Mucosa of rectum (tissue), 2 donors: ENCODE measurements around the gene TMEFF1.

ENCODE experiments used
- H3K27ac ChIP-seq, 2 donors: one replicate each; pipeline ENCODE4 v1.7.0; 2013; ENCODE audit warnings: inconsistent platforms in 2 of 2, low read depth in 2 of 2, low read length in 2 of 2
- H3K27me3 ChIP-seq, 2 donors: one replicate each; pipeline ENCODE4 v1.7.0; 2013; ENCODE audit warnings: low read length in 2 of 2; ENCODE audit not compliant: control insufficient read depth in 2 of 2, insufficient read depth in 2 of 2
- H3K36me3 ChIP-seq, 2 donors: one replicate each; pipeline ENCODE4 v1.7.0; 2013; ENCODE audit warnings: low read length in 2 of 2; ENCODE audit not compliant: control insufficient read depth in 2 of 2, insufficient read depth in 2 of 2
- H3K4me1 ChIP-seq, 2 donors: one replicate each; pipeline ENCODE4 v1.7.0; 2013; ENCODE audit warnings: low read length in 2 of 2, mild to moderate bottlenecking in 1 of 2; ENCODE audit not compliant: control insufficient read depth in 2 of 2, insufficient read depth in 2 of 2
- H3K4me3 ChIP-seq, 2 donors: one replicate each; pipeline ENCODE4 v1.7.0; 2013; ENCODE audit warnings: low read length in 2 of 2
- H3K9ac ChIP-seq, 2 donors: one replicate each; pipeline ENCODE4 v1.7.0; 2013; ENCODE audit warnings: low read length in 2 of 2, low read depth in 1 of 2, mild to moderate bottlenecking in 1 of 2
- H3K9me3 ChIP-seq, 2 donors: one replicate each; pipeline ENCODE4 v1.7.0; 2013; ENCODE audit warnings: low read length in 2 of 2; ENCODE audit not compliant: control insufficient read depth in 2 of 2
- donor health status: healthy.
- donor health status: Normal muscosa, but diverticular disease.

Gene TMEFF1

GRCh38 chr9:100447041-100447440, 25.9 kb upstream of the TMEFF1 start:
- no peak overlapping the region for H3K9ac ChIP-seq
- no peak overlapping the region for H3K27ac ChIP-seq
- H3K27me3 ChIP-seq: no peaks in the 10 kb centered on the region
- H3K9me3 ChIP-seq: no peaks in the 10 kb centered on the region
- H3K36me3 ChIP-seq: peaks cover 0 to 4% of the 10 kb centered on the region in 2 donors
- no peak overlapping the region for H3K4me3 ChIP-seq
- H3K4me1 ChIP-seq: peaks cover 0 to 2% of the 10 kb centered on the region in 2 donors

GRCh38 chr9:100448266-100448665, 24.7 kb upstream of the TMEFF1 start:
- Histone ChIP-seq H3K27me3 (no peaks in the 10 kb centered on the region), H3K4me3 (no peak overlapping the region), H3K9ac (no peak overlapping the region), H3K4me1 (peaks cover 0 to 2% of the 10 kb centered on the region in 2 donors), H3K27ac (no peak overlapping the region), H3K36me3 (peaks cover 0 to 4% of the 10 kb centered on the region in 2 donors), H3K9me3 (no peaks in the 10 kb centered on the region)

- Histone ChIP-seq H3K27me3 (no peaks in the 10 kb centered on the region), H3K4me3 (no peak overlapping the region)
Observed at GRCh38 chr9:100449420-100449819, 23.5 kb upstream of the TMEFF1 start.

GRCh38 chr9:100452894-100453293, 20.1 kb upstream of the TMEFF1 start:
- Histone ChIP-seq H3K36me3 (peaks cover 0 to 4% of the 10 kb centered on the region in 2 donors), H3K27me3 (no peaks in the 10 kb centered on the region), H3K4me3 (no peak overlapping the region), H3K9ac (no peak overlapping the region), H3K4me1 (no peaks in the 10 kb centered on the region), H3K27ac (no peak overlapping the region), H3K9me3 (no peaks in the 10 kb centered on the region)

More at GRCh38 chr9:100449420-100449819, 23.5 kb upstream of the TMEFF1 start:
- peaks cover 0 to 4% of the 10 kb centered on the region in 2 donors for H3K36me3 ChIP-seq
- no peak overlapping the region for H3K9ac ChIP-seq
- no peak overlapping the region for H3K27ac ChIP-seq
- H3K4me1 ChIP-seq: peaks cover 0 to 2% of the 10 kb centered on the region in 2 donors
- no peaks in the 10 kb centered on the region for H3K9me3 ChIP-seq

GRCh38 chr9:100455470-100455869, 17.5 kb upstream of the TMEFF1 start:
- Histone ChIP-seq H3K27ac (no peak overlapping the region), H3K9ac (no peak overlapping the region), H3K4me1 (no peaks in the 10 kb centered on the region)

GRCh38 chr9:100457517-100457916, 15.4 kb upstream of the TMEFF1 start:
- Histone ChIP-seq H3K9ac (no peak overlapping the region), H3K27ac (no peak overlapping the region), H3K9me3 (no peaks in the 10 kb centered on the region), H3K4me1 (no peaks in the 10 kb centered on the region), H3K36me3 (no peaks in the 10 kb centered on the region), H3K27me3 (no peaks in the 10 kb centered on the region), H3K4me3 (no peak overlapping the region)

More at GRCh38 chr9:100455470-100455869, 17.5 kb upstream of the TMEFF1 start:
- Histone ChIP-seq H3K4me3 (no peak overlapping the region), H3K9me3 (no peaks in the 10 kb centered on the region), H3K36me3 (peaks cover 0 to 4% of the 10 kb centered on the region in 2 donors), H3K27me3 (no peaks in the 10 kb centered on the region)

GRCh38 chr9:100459963-100460362, 13.0 kb upstream of the TMEFF1 start:
- no peak overlapping the region for H3K9ac ChIP-seq
- H3K27ac ChIP-seq: no peak overlapping the region
- H3K9me3 ChIP-seq: no peaks in the 10 kb centered on the region
- no peaks in the 10 kb centered on the region for H3K36me3 ChIP-seq
- H3K4me3 ChIP-seq: no peak overlapping the region
- no peaks in the 10 kb centered on the region for H3K27me3 ChIP-seq
- H3K4me1 ChIP-seq: no peaks in the 10 kb centered on the region

- H3K4me3 ChIP-seq: no peak overlapping the region
- H3K36me3 ChIP-seq: no peaks in the 10 kb centered on the region
- no peak overlapping the region for H3K27ac ChIP-seq
- no peaks in the 10 kb centered on the region for H3K27me3 ChIP-seq
- H3K9ac ChIP-seq: no peak overlapping the region
- no peaks in the 10 kb centered on the region for H3K4me1 ChIP-seq
- H3K9me3 ChIP-seq: no peaks in the 10 kb centered on the region
Observed at GRCh38 chr9:100465274-100465673, 7.7 kb upstream of the TMEFF1 start.

GRCh38 chr9:100465761-100466160, 7.2 kb upstream of the TMEFF1 start:
- Histone ChIP-seq H3K27ac (no peak overlapping the region), H3K9me3 (no peaks in the 10 kb centered on the region)

GRCh38 chr9:100466171-100466828, 6.6 kb upstream of the TMEFF1 start:
- Histone ChIP-seq H3K9me3 (no peaks in the 10 kb centered on the region), H3K4me3 (no peak overlapping the region), H3K36me3 (no peaks in the 10 kb centered on the region), H3K4me1 (no peaks in the 10 kb centered on the region), H3K27me3 (no peaks in the 10 kb centered on the region), H3K9ac (no peak overlapping the region), H3K27ac (no peak overlapping the region)

More at GRCh38 chr9:100465761-100466160, 7.2 kb upstream of the TMEFF1 start:
- H3K36me3 ChIP-seq: no peaks in the 10 kb centered on the region
- no peak overlapping the region for H3K4me3 ChIP-seq
- H3K9ac ChIP-seq: no peak overlapping the region
- no peaks in the 10 kb centered on the region for H3K27me3 ChIP-seq
- H3K4me1 ChIP-seq: no peaks in the 10 kb centered on the region
